GM23338 (cell line): ENCODE results near the gene INO80B. TPM values are rescaled to one million over a fixed set of nuclear protein-coding genes. Genes with fewer than 3 reads are reported as not detected.

Experiments
- ATAC-seq: fragments of 200-7000 bp; cut with Tn5 transposase; 3 replicates; pipeline ENCODE4 v1.9.1; 2020
- DNase-seq: peaks from one replicate; pipeline ENCODE4 v3.0.0-alpha.2; 2015; ENCODE audit warnings: low spot score
- H2AFZ ChIP-seq: fragments of 200-600 bp; sonication (generic); 2 replicates; pipeline ENCODE4 v1.8.0; 2016; ENCODE audit warnings: antibody characterized with exemption, mild to moderate bottlenecking, moderate library complexity
- H3F3A ChIP-seq: fragments of 200-600 bp; sonication (generic); replicated peaks from 2 replicates; pipeline ENCODE4 v1.8.0; 2017; ENCODE audit warnings: antibody characterized with exemption, mixed run types, low read depth
- H3K27ac ChIP-seq: fragments of 200-600 bp; sonication (generic); 2 replicates; pipeline ENCODE4 v1.6.1; 2016; ENCODE audit warnings: low read depth
- H3K27me3 ChIP-seq: fragments of 200-600 bp; sonication (generic); 2 replicates; pipeline ENCODE4 v1.8.0; 2016; ENCODE audit warnings: mild to moderate bottlenecking, mixed run types, moderate library complexity; ENCODE audit not compliant: insufficient read depth
- H3K36me3 ChIP-seq: fragments of 200-600 bp; sonication (generic); 2 replicates; pipeline ENCODE4 v1.8.0; 2016; ENCODE audit warnings: mild to moderate bottlenecking; ENCODE audit not compliant: insufficient read depth
- H3K4me1 ChIP-seq: fragments of 200-600 bp; sonication (generic); 2 replicates; pipeline ENCODE4 v1.8.0; 2016; ENCODE audit warnings: mild to moderate bottlenecking, moderate library complexity; ENCODE audit not compliant: insufficient read depth
- H3K4me2 ChIP-seq: fragments of 200-600 bp; sonication (generic); 2 replicates; pipeline ENCODE4 v1.7.1; 2017; ENCODE audit warnings: mixed run types
- H3K4me3 ChIP-seq: fragments of 200-600 bp; sonication (generic); 2 replicates; pipeline ENCODE4 v1.6.1; 2016; ENCODE audit warnings: mixed run types
- H3K79me2 ChIP-seq: fragments of 200-600 bp; sonication (generic); replicated peaks from 2 replicates; pipeline ENCODE4 v1.8.0; 2017; ENCODE audit warnings: mild to moderate bottlenecking; ENCODE audit not compliant: insufficient read depth
- H3K9me2 ChIP-seq: fragments of 200-600 bp; sonication (generic); 2 replicates; pipeline ENCODE4 v1.8.0; 2017; ENCODE audit not compliant: insufficient read depth
- H4K20me1 ChIP-seq: fragments of 200-600 bp; sonication (generic); replicated peaks from 2 replicates; pipeline ENCODE4 v1.8.0; 2017; ENCODE audit warnings: mild to moderate bottlenecking; ENCODE audit not compliant: insufficient read depth
- H3K27ac Mint-ChIP-seq: 2 replicates; pipeline ENCODE4 v1.8.0; 2020; ENCODE audit warnings: inconsistent platforms, mild to moderate bottlenecking, moderate library complexity, mixed read lengths
- H3K27me3 Mint-ChIP-seq: 3 replicates; pipeline ENCODE4 v1.8.0; 2022; ENCODE audit warnings: low read depth, mild to moderate bottlenecking, moderate library complexity, mixed read lengths, inconsistent platforms; ENCODE audit not compliant: insufficient read depth, poor library complexity
- H3K36me3 Mint-ChIP-seq: 3 replicates; pipeline ENCODE4 v1.8.0; 2021; ENCODE audit warnings: low read depth, mild to moderate bottlenecking, inconsistent platforms, moderate library complexity, mixed read lengths
- H3K4me1 Mint-ChIP-seq: 3 replicates; pipeline ENCODE4 v1.8.0; 2020; ENCODE audit warnings: mild to moderate bottlenecking, inconsistent platforms, mixed read lengths
- H3K4me3 Mint-ChIP-seq: 3 replicates; pipeline ENCODE4 v1.8.0; 2021; ENCODE audit warnings: moderate library complexity, mild to moderate bottlenecking, inconsistent platforms, mixed read lengths
- H3K9me3 Mint-ChIP-seq: 3 replicates; pipeline ENCODE4 v1.8.0; 2020; ENCODE audit warnings: moderate library complexity, mild to moderate bottlenecking, inconsistent platforms, mixed read lengths
- CTCF ChIP-seq, 2 experiments: fragments of 200-600 bp in 1 of 2; sonication (generic) in 1 of 2; conservative IDR thresholded peaks; 2 replicates each; pipeline versions ENCODE4 v1.5.1 to v1.6.1; 2016 to 2017; ENCODE audit warnings: antibody characterized with exemption in 2 of 2, low read depth in 2 of 2, mild to moderate bottlenecking in 2 of 2, moderate library complexity in 1 of 2
- EZH2 ChIP-seq: fragments of 200-600 bp; sonication (generic); IDR thresholded peaks from one replicate; pipeline ENCODE4 v1.8.0; 2017; ENCODE audit warnings: antibody characterized with exemption, mild to moderate bottlenecking, low read depth; ENCODE audit not compliant: unreplicated experiment
- EZH2phosphoT487 ChIP-seq: fragments of 200-600 bp; sonication (generic); IDR thresholded peaks from one replicate; pipeline ENCODE4 v1.8.1; 2018; ENCODE audit warnings: antibody characterized with exemption; ENCODE audit not compliant: unreplicated experiment
- POLR2AphosphoS5 ChIP-seq: IDR thresholded peaks from 2 replicates; pipeline ENCODE4 v1.6.1; 2016; ENCODE audit warnings: antibody characterized with exemption, low read depth
- REST ChIP-seq: IDR thresholded peaks from one replicate; pipeline ENCODE4 v1.6.1; 2018; ENCODE audit warnings: antibody characterized with exemption; ENCODE audit not compliant: unreplicated experiment
- ZNF114 ChIP-seq: fragments of 250-450 bp; sonication (Bioruptor Pico); IDR thresholded peaks from 2 replicates; pipeline ENCODE4 v1.5.0; 2020; ENCODE audit warnings: mild to moderate bottlenecking, moderate library complexity
- polyA plus RNA-seq: library from polyadenylated mRNA; unstranded; fragments of >200 nt; fragmentation: Nextera tagmentation; extraction: Ambion mirVana; gene quantifications from 2 replicates; pipeline ENCODE4 v1.2.1, GENCODE V29; 2016
- total RNA-seq: library from RNA; depleted of rRNA; stranded (reverse); fragments of >200 nt; shearing (Covaris generic); gene quantifications from 2 replicates; pipeline ENCODE4 v1.2.3, GENCODE V29; 2014

The INO80B gene
- total and polyA plus RNA-seq, 2 experiments from 2014 or later, result 5.1 to 21.8 TPM

- DNase-seq, result peak; percentile 59
- 0 out of 2 replicates have a peak, but pooled peaks cover 2% of the 10 kb centered on the region for H3F3A ChIP-seq
- H2AFZ ChIP-seq, result peak overlapping the region; percentile 97
- H3K9me2 ChIP-seq, result no peaks in the 10 kb centered on the region
- peak overlapping the region; percentile 96 for H3K4me2 ChIP-seq
- TF ChIP-seq REST, result no peak
- H3K9me3 Mint-ChIP-seq, result no peaks in the 10 kb centered on the region
- H3K36me3 ChIP-seq, result no peaks in the 10 kb centered on the region
- peak overlapping the region; percentile 73; the same call in 2 of the 3 replicates for H3K4me3 Mint-ChIP-seq
- no peaks in the 10 kb centered on the region for H4K20me1 ChIP-seq
- H3K4me3 ChIP-seq, result peak overlapping the region; percentile 71
- no peak overlapping the region for H3K27ac Mint-ChIP-seq
- H3K4me1 ChIP-seq, result peaks cover 16% of the 10 kb centered on the region
- peak; percentile 47 for ATAC-seq
- H3K4me1 Mint-ChIP-seq, result peaks cover 13% of the 10 kb centered on the region; the same call in 2 of the 3 replicates
- H3K27me3 ChIP-seq, result peaks cover 35% of the 10 kb centered on the region
- H3K27me3 Mint-ChIP-seq, result peaks cover 34% of the 10 kb centered on the region
- H3K79me2 ChIP-seq, result no peaks in the 10 kb centered on the region
- H3K27ac ChIP-seq, result no peak overlapping the region
- no peaks in the 10 kb centered on the region for H3K36me3 Mint-ChIP-seq
Measured at GRCh38 chr2:74414441-74414840, 40.4 kb upstream of the INO80B start.

DNA sequence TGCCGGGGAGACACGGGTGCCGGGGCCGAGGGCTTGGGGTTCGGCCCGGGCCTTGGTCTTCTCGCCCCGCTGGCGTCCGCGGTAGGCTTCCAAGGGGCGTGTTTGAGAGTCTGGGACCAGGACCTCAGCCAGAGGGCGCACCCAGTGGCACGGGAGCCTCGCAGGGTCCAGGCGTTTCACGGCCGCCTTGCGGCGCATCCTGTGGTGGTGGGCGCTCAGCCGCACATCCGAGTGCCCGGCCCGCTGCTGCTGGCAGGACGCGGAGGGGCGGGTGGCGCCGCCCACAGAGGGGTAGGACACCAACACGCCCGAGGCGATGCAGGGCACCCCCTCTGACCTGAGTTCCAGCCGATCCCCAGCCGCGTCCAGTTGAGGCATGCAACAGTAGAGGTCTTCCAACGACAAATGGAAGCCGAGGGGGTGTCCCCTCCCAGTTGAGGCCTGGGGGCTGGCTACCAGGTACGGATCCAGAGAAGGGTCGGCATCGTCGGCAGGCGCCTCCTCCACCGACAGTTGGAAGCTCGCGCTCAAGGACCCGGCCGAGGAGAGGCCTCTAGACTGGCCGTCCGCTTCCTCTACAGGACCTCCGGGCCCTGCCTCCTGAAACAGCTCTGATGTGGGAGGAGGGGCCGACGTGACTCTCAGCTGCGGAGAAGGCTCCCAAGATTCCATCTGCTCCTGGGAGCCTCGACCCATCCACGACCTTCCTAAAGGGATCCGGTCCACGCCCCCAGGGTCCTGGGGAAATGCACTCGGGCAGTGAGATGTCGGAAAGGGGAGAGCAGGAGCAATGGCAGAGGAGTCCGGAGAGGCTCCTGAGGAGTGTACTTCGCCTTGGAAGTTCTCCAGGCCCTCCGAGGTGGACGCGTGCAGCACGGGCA is 39.8 kb upstream of the INO80B start:
- DNase-seq (peak; percentile 81), ATAC-seq (peak; percentile 75)
- H3K9me2 ChIP-seq, result no peaks in the 10 kb centered on the region
- peaks cover 16% of the 10 kb centered on the region for H3K4me1 ChIP-seq
- Mint-ChIP-seq H3K4me3 (peak overlapping the region; percentile 73), H3K9me3 (no peaks in the 10 kb centered on the region), H3K27me3 (peaks cover 34% of the 10 kb centered on the region), H3K27ac (no peak overlapping the region), H3K4me1 (peaks cover 13% of the 10 kb centered on the region; the same call in 2 of the 3 replicates), H3K36me3 (no peaks in the 10 kb centered on the region)
- TF ChIP-seq CTCF (conservative IDR thresholded peaks at IDR 0.05; ENCODE audit: low read depth in 2 of 2) (peak in 1 of 2 experiments; percentile 61; a peak in 3 of 4 replicates), ZNF114 (no peak), EZH2 (no peak), REST (no peak), EZH2phosphoT487 (no peak), POLR2AphosphoS5 (peak; percentile 61; the same call in 1 of the 2 replicates)
- peak overlapping the region; percentile 97 for H2AFZ ChIP-seq
- H3K79me2 ChIP-seq, result no peaks in the 10 kb centered on the region
- no peak overlapping the region for H3K27ac ChIP-seq
- peak overlapping the region; percentile 96 for H3K4me2 ChIP-seq
- peak overlapping the region; percentile 71 for H3K4me3 ChIP-seq
- no peaks in the 10 kb centered on the region for H4K20me1 ChIP-seq
- H3K27me3 ChIP-seq, result peaks cover 38% of the 10 kb centered on the region
- no peaks in the 10 kb centered on the region for H3K36me3 ChIP-seq
- 0 out of 2 replicates have a peak, but pooled peaks cover 2% of the 10 kb centered on the region for H3F3A ChIP-seq
